ENCODE results near the gene TTC39B. TPM values are rescaled to one million over a fixed set of nuclear protein-coding genes. Genes with fewer than 3 reads are reported as not detected.

Gene TTC39B
- total RNA-seq, 2 experiments from 2014 or later: 25.5 to 27.0 TPM

DNA sequence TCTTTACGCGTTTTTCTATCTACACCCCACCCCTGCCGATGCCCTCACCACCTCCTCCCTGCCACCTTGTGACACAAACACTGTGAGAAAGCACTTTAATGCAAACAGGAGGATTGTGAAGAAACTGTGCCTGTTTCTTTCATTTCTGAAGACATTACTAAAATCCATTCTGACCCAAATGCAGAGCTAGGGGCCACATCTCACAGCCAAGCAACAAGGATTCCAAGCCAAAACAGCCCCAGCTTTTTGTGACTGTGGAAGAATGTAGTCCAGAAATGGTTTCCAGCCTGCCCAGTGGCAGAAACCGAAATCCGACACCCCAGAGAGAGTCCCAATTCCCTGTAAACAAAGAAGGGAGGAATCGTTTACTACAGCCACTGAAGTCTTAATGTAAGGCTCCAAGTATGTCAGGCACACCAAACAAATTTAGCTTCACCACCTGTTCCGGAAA, 190.9 kb downstream of the TTC39B start:
- H3K9me3 Mint-ChIP-seq: no peaks in the 10 kb centered on the region
- H3K4me3 Mint-ChIP-seq: no peak overlapping the region

DNA sequence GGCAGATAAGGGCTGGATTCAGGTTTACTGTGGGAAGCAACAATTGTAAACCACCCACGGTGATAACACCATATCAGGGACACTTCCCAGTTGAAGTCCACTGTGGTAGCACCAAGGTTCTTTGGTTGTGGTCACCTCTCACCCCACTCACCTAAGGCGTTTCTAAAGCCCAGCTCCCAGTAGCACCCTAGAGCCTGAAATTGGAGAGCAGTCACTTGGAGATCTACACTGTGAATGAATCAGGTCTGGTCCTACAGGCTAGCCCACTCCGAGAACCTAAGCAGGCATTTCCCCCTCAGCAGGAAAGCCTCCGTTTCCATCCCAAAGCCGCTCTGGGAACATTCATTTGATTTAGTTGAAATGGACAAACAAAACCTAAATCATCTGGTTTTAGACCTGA, 191.3 kb downstream of the TTC39B start:
- no peaks in the 10 kb centered on the region for H3K36me3 Mint-ChIP-seq (ENCODE audit: low read depth)
- ChIA-PET CTCF (interaction anchor here (0.9 to 1.1 kb wide), 2 partner anchors 10 to 12 kb away, joined by 3 read pairs; no protein-coding TSS in a partner anchor), POLR2A (no interaction called here)
- no peak for DNase-seq
- H3K4me3 Mint-ChIP-seq: no peak overlapping the region
- H3K4me1 Mint-ChIP-seq: no peaks in the 10 kb centered on the region
- H3K27me3 Mint-ChIP-seq: no peaks in the 10 kb centered on the region
- no peaks in the 10 kb centered on the region for H3K9me3 Mint-ChIP-seq
- no peak overlapping the region for H3K27ac Mint-ChIP-seq

More for the DNA sequence above, 190.9 kb downstream of the TTC39B start:
- no peaks in the 10 kb centered on the region for H3K36me3 Mint-ChIP-seq (ENCODE audit: low read depth)
- H3K27me3 Mint-ChIP-seq: no peaks in the 10 kb centered on the region
- ChIA-PET CTCF (interaction anchor here (0.9 kb wide), 1 partner anchor 12 kb away, joined by 3 read pairs; no protein-coding TSS in a partner anchor), POLR2A (no interaction called here)
- no peak overlapping the region for H3K27ac Mint-ChIP-seq
- no peak for DNase-seq
- H3K4me1 Mint-ChIP-seq: peaks cover under 1% of the 10 kb centered on the region

- ChIA-PET POLR2A (no interaction called here), CTCF (interaction anchor here (1.1 kb wide), 1 partner anchor 11 kb away, joined by 3 read pairs; no protein-coding TSS in a partner anchor)
- no peaks in the 10 kb centered on the region for H3K9me3 Mint-ChIP-seq
- no peaks in the 10 kb centered on the region for H3K4me1 Mint-ChIP-seq
- DNase-seq: no peak
- no peaks in the 10 kb centered on the region for H3K27me3 Mint-ChIP-seq
- H3K36me3 Mint-ChIP-seq (ENCODE audit: low read depth): no peaks in the 10 kb centered on the region
- no peak overlapping the region for H3K4me3 Mint-ChIP-seq
- no peak overlapping the region for H3K27ac Mint-ChIP-seq
Measured at GRCh38 chr9:15115041-15115440, 192.0 kb downstream of the TTC39B start.

Other genes with a start within 250 kb of the TTC39B start
- gene SNAPC3, start 115.7 kb upstream of the TTC39B start, total RNA-seq: 10 to 100 TPM; 28.0 to 31.5 TPM
- gene PSIP1, start 203.8 kb upstream of the TTC39B start, total RNA-seq: 100 to 1,000 TPM; 148 to 169 TPM
- gene CCDC171, start 245.8 kb upstream of the TTC39B start, total RNA-seq: 1 to 10 TPM; 1.2 to 1.3 TPM